ENCODE results near the gene SDF2L1.

The SDF2L1 gene

GRCh38 chr22:21659864-21660525, 17.9 kb downstream of the SDF2L1 start:
- H3K36me3 ChIP-seq = peaks cover 10% of the 10 kb centered on the region
- H3K27me3 ChIP-seq = no peaks in the 10 kb centered on the region
- no peaks in the 10 kb centered on the region for H3K9me3 ChIP-seq
- peaks cover 44% of the 10 kb centered on the region for H3K4me1 ChIP-seq
- no peak overlapping the region for H3K4me3 ChIP-seq
- no peak for TF ChIP-seq Cebpa-rat (IDR thresholded peaks at IDR 0.05)
- no peaks in the 10 kb centered on the region for H4K20me1 ChIP-seq
- peak overlapping the region; percentile 31; the same call in 1 of the 2 replicates for H3K27ac ChIP-seq
- H3K9ac ChIP-seq = no peak overlapping the region
- H3K4me2 ChIP-seq = peak overlapping the region; percentile 42

- Histone ChIP-seq H3K4me2 (no peak overlapping the region), H3K4me3 (no peak overlapping the region), H3K4me1 (peaks cover 52% of the 10 kb centered on the region), H3K9ac (no peak overlapping the region), H3K9me3 (no peaks in the 10 kb centered on the region), H3K27ac (no peak overlapping the region), H4K20me1 (no peaks in the 10 kb centered on the region), H3K27me3 (no peaks in the 10 kb centered on the region), H3K36me3 (peaks cover 5% of the 10 kb centered on the region; the same call in 1 of the 2 replicates)
- no peak for TF ChIP-seq Cebpa-rat (IDR thresholded peaks at IDR 0.05)
These were observed 18.8 kb downstream of the SDF2L1 start for GRCh38 chr22:21660904-21661303.

- Histone ChIP-seq H3K4me2 (no peak overlapping the region), H3K9me3 (no peaks in the 10 kb centered on the region), H3K4me1 (peaks cover 47% of the 10 kb centered on the region), H3K27me3 (no peaks in the 10 kb centered on the region), H3K9ac (no peak overlapping the region), H4K20me1 (no peaks in the 10 kb centered on the region), H3K36me3 (peaks cover 5% of the 10 kb centered on the region; the same call in 1 of the 2 replicates), H3K4me3 (no peak overlapping the region), H3K27ac (no peak overlapping the region)
- no peak for TF ChIP-seq Cebpa-rat (IDR thresholded peaks at IDR 0.05)
These were observed 19.9 kb downstream of the SDF2L1 start for GRCh38 chr22:21661991-21662390.

- H3K4me1 ChIP-seq = peaks cover 50% of the 10 kb centered on the region
- peaks cover 5% of the 10 kb centered on the region; the same call in 1 of the 2 replicates for H3K36me3 ChIP-seq
- no peaks in the 10 kb centered on the region for H3K9me3 ChIP-seq
- H4K20me1 ChIP-seq = no peaks in the 10 kb centered on the region
- H3K4me3 ChIP-seq = no peak overlapping the region
- H3K4me2 ChIP-seq = no peak overlapping the region
- no peak overlapping the region for H3K9ac ChIP-seq
- no peaks in the 10 kb centered on the region for H3K27me3 ChIP-seq
- TF ChIP-seq Cebpa-rat (IDR thresholded peaks at IDR 0.05) = no peak
- no peak overlapping the region for H3K27ac ChIP-seq
These were observed 21.6 kb downstream of the SDF2L1 start for GRCh38 chr22:21663738-21664137.

GRCh38 chr22:21665047-21665851, 23.1 kb downstream of the SDF2L1 start:
- Histone ChIP-seq H3K27ac (peak overlapping the region; percentile 92), H3K9ac (peak overlapping the region; percentile 95), H3K4me3 (peak overlapping the region; percentile 99), H4K20me1 (0 out of 2 replicates have a peak, but pooled peaks cover 8% of the 10 kb centered on the region), H3K27me3 (no peaks in the 10 kb centered on the region), H3K4me2 (peak overlapping the region; percentile 87), H3K36me3 (peaks cover 16% of the 10 kb centered on the region), H3K9me3 (no peaks in the 10 kb centered on the region), H3K4me1 (peaks cover 39% of the 10 kb centered on the region)
- TF ChIP-seq Cebpa-rat (IDR thresholded peaks at IDR 0.05) = no peak

- no peak for TF ChIP-seq Cebpa-rat (IDR thresholded peaks at IDR 0.05)
- peak overlapping the region; percentile 92 for H3K27ac ChIP-seq
- H3K4me2 ChIP-seq = peak overlapping the region; percentile 87
These were observed 24.7 kb downstream of the SDF2L1 start for GRCh38 chr22:21666786-21667185.

GRCh38 chr22:21669026-21669425, 26.9 kb downstream of the SDF2L1 start:
- no peak overlapping the region for H3K27ac ChIP-seq
- H3K36me3 ChIP-seq = peaks cover 48% of the 10 kb centered on the region
- peaks cover 42% of the 10 kb centered on the region for H3K4me1 ChIP-seq
- H3K4me3 ChIP-seq = no peak overlapping the region
- H3K27me3 ChIP-seq = no peaks in the 10 kb centered on the region
- peaks cover 36% of the 10 kb centered on the region for H4K20me1 ChIP-seq
- TF ChIP-seq Cebpa-rat (IDR thresholded peaks at IDR 0.05) = no peak
- no peak overlapping the region for H3K9ac ChIP-seq
- no peaks in the 10 kb centered on the region for H3K9me3 ChIP-seq
- no peak overlapping the region for H3K4me2 ChIP-seq

More at GRCh38 chr22:21666786-21667185, 24.7 kb downstream of the SDF2L1 start:
- no peaks in the 10 kb centered on the region for H3K27me3 ChIP-seq
- H4K20me1 ChIP-seq = peaks cover 16% of the 10 kb centered on the region; the same call in 1 of the 2 replicates
- H3K9me3 ChIP-seq = no peaks in the 10 kb centered on the region
- H3K4me3 ChIP-seq = peak overlapping the region; percentile 99
- peak overlapping the region; percentile 95 for H3K9ac ChIP-seq
- H3K36me3 ChIP-seq = peaks cover 26% of the 10 kb centered on the region
- H3K4me1 ChIP-seq = peaks cover 33% of the 10 kb centered on the region

- Histone ChIP-seq H3K9ac (no peak overlapping the region), H3K36me3 (peaks cover 80% of the 10 kb centered on the region), H4K20me1 (peaks cover 37% of the 10 kb centered on the region), H3K27me3 (no peaks in the 10 kb centered on the region), H3K4me1 (peaks cover 25% of the 10 kb centered on the region), H3K4me2 (no peak overlapping the region), H3K27ac (no peak overlapping the region), H3K9me3 (peaks cover 14% of the 10 kb centered on the region), H3K4me3 (no peak overlapping the region)
- TF ChIP-seq Cebpa-rat (IDR thresholded peaks at IDR 0.05) = no peak
These were observed 30.1 kb downstream of the SDF2L1 start for GRCh38 chr22:21672107-21672629.

GRCh38 chr22:21673534-21674321, 31.6 kb downstream of the SDF2L1 start:
- Histone ChIP-seq H3K9ac (no peak overlapping the region), H4K20me1 (peaks cover 37% of the 10 kb centered on the region)

More at GRCh38 chr22:21673534-21674321, 31.6 kb downstream of the SDF2L1 start:
- TF ChIP-seq Cebpa-rat (IDR thresholded peaks at IDR 0.05) = no peak
- peaks cover 13% of the 10 kb centered on the region; the same call in 1 of the 2 replicates for H3K4me1 ChIP-seq
- peaks cover 14% of the 10 kb centered on the region for H3K9me3 ChIP-seq
- no peaks in the 10 kb centered on the region for H3K27me3 ChIP-seq
- peaks cover 94% of the 10 kb centered on the region for H3K36me3 ChIP-seq
- peak overlapping the region; percentile 16; the same call in 1 of the 2 replicates for H3K27ac ChIP-seq
- no peak overlapping the region for H3K4me3 ChIP-seq
- no peak overlapping the region for H3K4me2 ChIP-seq

Data from BLaER1 (cell line).